Measurements from ENCODE around the gene TESK2.

DNA sequence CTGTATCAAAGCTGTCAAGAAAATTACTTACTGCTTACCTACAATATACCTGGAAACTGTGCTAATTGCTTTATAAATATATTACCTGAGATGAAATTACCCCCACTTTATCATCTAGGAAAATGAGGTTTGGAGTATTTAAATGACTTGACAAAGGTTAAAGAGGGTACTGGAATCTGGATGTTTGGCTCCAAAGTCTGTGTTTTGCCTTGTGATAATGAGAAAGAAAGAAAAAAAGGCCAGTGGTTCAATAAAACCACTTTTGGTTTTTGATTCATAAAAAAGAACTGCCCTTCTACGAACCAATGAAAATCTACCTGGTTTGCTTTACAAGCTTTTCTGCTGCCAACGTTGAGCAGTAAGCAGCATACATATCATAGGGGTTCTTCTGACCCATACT is 89.4 kb downstream of the TESK2 start:
- TF ChIP-seq POLR2A (IDR thresholded peaks at IDR 0.05) = no peak
- TF ChIP-seq, protein P1, sequence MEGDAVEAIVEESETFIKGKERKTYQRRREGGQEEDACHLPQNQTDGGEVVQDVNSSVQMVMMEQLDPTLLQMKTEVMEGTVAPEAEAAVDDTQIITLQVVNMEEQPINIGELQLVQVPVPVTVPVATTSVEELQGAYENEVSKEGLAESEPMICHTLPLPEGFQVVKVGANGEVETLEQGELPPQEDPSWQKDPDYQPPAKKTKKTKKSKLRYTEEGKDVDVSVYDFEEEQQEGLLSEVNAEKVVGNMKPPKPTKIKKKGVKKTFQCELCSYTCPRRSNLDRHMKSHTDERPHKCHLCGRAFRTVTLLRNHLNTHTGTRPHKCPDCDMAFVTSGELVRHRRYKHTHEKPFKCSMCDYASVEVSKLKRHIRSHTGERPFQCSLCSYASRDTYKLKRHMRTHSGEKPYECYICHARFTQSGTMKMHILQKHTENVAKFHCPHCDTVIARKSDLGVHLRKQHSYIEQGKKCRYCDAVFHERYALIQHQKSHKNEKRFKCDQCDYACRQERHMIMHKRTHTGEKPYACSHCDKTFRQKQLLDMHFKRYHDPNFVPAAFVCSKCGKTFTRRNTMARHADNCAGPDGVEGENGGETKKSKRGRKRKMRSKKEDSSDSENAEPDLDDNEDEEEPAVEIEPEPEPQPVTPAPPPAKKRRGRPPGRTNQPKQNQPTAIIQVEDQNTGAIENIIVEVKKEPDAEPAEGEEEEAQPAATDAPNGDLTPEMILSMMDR (IDR thresholded peaks at IDR 0.05) = no peak

All from Peyer's patch (tissue), 4 donors.